Raji (cell line): ENCODE results near the gene ABCB8.
A peak's percentile ranks its signal among the peaks of the same experiment; 100 is the strongest.

Source experiments
- POLR2A ChIP-seq: IDR thresholded peaks from 2 replicates; pipeline ENCODE4 v1.6.1; 2011; ENCODE audit warnings: low read depth, low read length, control low read depth; ENCODE audit not compliant: insufficient read depth

Gene ABCB8

GRCh38 chr7:151057506-151057988 is 29.3 kb downstream of the ABCB8 start, which contains the start of gene CDK5:
Gene CDK5, minus strand, starts transcription at chr7:151057897. Its CDS starts 49 bp downstream, at chr7:151057848.
- no peak for TF ChIP-seq POLR2A

- peak; percentile 82 for TF ChIP-seq POLR2A
These were observed 29.9 kb downstream of the ABCB8 start for GRCh38 chr7:151057989-151058780.

- no peak for TF ChIP-seq POLR2A
These were observed 30.6 kb downstream of the ABCB8 start for GRCh38 chr7:151058781-151059366.

GRCh38 chr7:151059367-151060112 is 31.3 kb downstream of the ABCB8 start, which contains the start of gene SLC4A2:
Gene SLC4A2, plus strand, starts transcription at chr7:151059589. Its CDS starts 2,399 bp downstream, at chr7:151061988.
- peak; percentile 54 for TF ChIP-seq POLR2A

GRCh38 chr7:151060113-151060415 is 31.8 kb downstream of the ABCB8 start:
- no peak for TF ChIP-seq POLR2A

- no peak for TF ChIP-seq POLR2A
These were observed 32.4 kb downstream of the ABCB8 start for GRCh38 chr7:151060416-151061212.

GRCh38 chr7:151061213-151062110 is 33.2 kb downstream of the ABCB8 start:
- no peak for TF ChIP-seq POLR2A

- no peak for TF ChIP-seq POLR2A
These were observed 33.8 kb downstream of the ABCB8 start for GRCh38 chr7:151062111-151062398.

- no peak for TF ChIP-seq POLR2A
These were observed 34.4 kb downstream of the ABCB8 start for GRCh38 chr7:151062399-151063211.

- TF ChIP-seq POLR2A, result no peak
These were observed 34.9 kb downstream of the ABCB8 start for GRCh38 chr7:151063212-151063561.

GRCh38 chr7:151064454-151064853 is 36.2 kb downstream of the ABCB8 start:
- no peak for TF ChIP-seq POLR2A

GRCh38 chr7:151064993-151065392 is 36.7 kb downstream of the ABCB8 start:
- TF ChIP-seq POLR2A, result no peak

GRCh38 chr7:151065516-151065915 is 37.3 kb downstream of the ABCB8 start:
- no peak for TF ChIP-seq POLR2A
